Adrenal gland (tissue), 12 donors: ENCODE measurements around the gene DUSP8. TPM values are rescaled to one million over a fixed set of nuclear protein-coding genes. Genes with fewer than 3 reads are reported as not detected.

Experiments
- DNase-seq, 7 donors: peaks; one replicate each; pipeline ENCODE4 v3.0.0-alpha.2; 2019 to 2020
- H3K27ac ChIP-seq, 5 donors: fragments of 200-600 bp; sonication (generic) in 4 of 5; 1 replicate in 3 of 5; 2 replicates in 2 of 5; pipeline versions ENCODE4 v1.5.1 to v1.8.0; 2016 to 2020; ENCODE audit warnings: mild to moderate bottlenecking in 1 of 5
- H3K27me3 ChIP-seq: fragments of 200-600 bp; 2 replicates; pipeline ENCODE4 v1.8.0; 2021
- H3K36me3 ChIP-seq, 2 donors: fragments of 200-600 bp; replicated peaks in 1 of 2; 1 replicate in 1 of 2; 2 replicates in 1 of 2; pipeline versions ENCODE4 v1.5.1 to v1.8.0; 2018 to 2022
- H3K4me1 ChIP-seq, 2 donors: fragments of 200-600 bp; replicated peaks in 1 of 2; 1 replicate in 1 of 2; 2 replicates in 1 of 2; pipeline versions ENCODE4 v1.5.1 to v1.8.0; 2018 to 2021
- H3K4me3 ChIP-seq, 4 donors: fragments of 200-600 bp; sonication (generic) in 3 of 4; one replicate each; pipeline ENCODE4 v1.5.1; 2016 to 2018
- H3K9me3 ChIP-seq, 3 donors: fragments of 200-600 bp; sonication (generic) in 1 of 3; replicated peaks in 1 of 3; 1 replicate in 2 of 3; 2 replicates in 1 of 3; pipeline versions ENCODE4 v1.5.1 to v1.8.0; 2016 to 2021
- CTCF ChIP-seq, 6 experiments: fragments of 450-650 bp in 4 of 6; fragments of 200-600 bp in 2 of 6; sonication (generic) in 1 of 6; IDR thresholded peaks; 1 replicate in 5 of 6; 2 replicates in 1 of 6; pipeline versions ENCODE4 v1.5.1 to v1.8.0; 2016 to 2021; ENCODE audit warnings: antibody characterized with exemption in 6 of 6, mild to moderate bottlenecking in 2 of 6, moderate library complexity in 1 of 6
- POLR2A ChIP-seq, 2 donors: fragments of 450-650 bp; IDR thresholded peaks; one replicate each; pipeline ENCODE4 v1.6.1; 2017; ENCODE audit warnings: antibody characterized with exemption in 2 of 2, mild to moderate bottlenecking in 2 of 2, moderate library complexity in 1 of 2
- WGBS, 4 donors: extraction: QIAGEN DNeasy Blood & Tissue Kit in 2 of 4; methylation state at CpG; one replicate each; pipeline versions ENCODE4 v1.1.5 to v1.1.7; 2013 to 2017; 5-methylcytosine and 5-hydroxymethylcytosine counted together
- intact Hi-C, 2 donors: fragments of 100-400 bp; cut with DNase I; formaldehyde crosslinking; loops; one replicate each; pipeline versions ENCODE4 v1.14.1 to v1.15.0; 2022 to 2023
- polyA plus RNA-seq, 3 donors: library from polyadenylated mRNA; stranded (reverse); fragments of 200-250 nt in 2 of 3; fragments of 350-450 nt in 1 of 3; fragmentation: Illumina TruSeq in 1 of 3; extraction: RNeasy Lipid Tissue Mini Kit (QIAGEN cat#74804) in 1 of 3; gene quantifications; one replicate each; pipeline ENCODE4 v1.2.3, GENCODE V29; 2013 to 2014
- total RNA-seq, 9 donors: library from RNA; depleted of rRNA in 4 of 9; stranded (reverse); fragments of >200 nt in 4 of 9; fragments of 120-200 nt in 1 of 9; fragmentation: NEBNext Ultra II Directional in 1 of 9; extraction: Animal tissue kit (Norgen Biotek cat#: 25700) in 1 of 9; gene quantifications; one replicate each; pipeline versions ENCODE4 v1.1.0 to v1.2.4, GENCODE V29; 2013 to 2023
- donor health status: healthy with polysubstance abuse.
- donor health status: Bipolar disorder and iron deficiency.
- donor health status: DM: yes; HTN: yes; CAD: no.
- donor health status: DM: no; HTN: no; CAD: no.
- donor health status: DM: no; HTN: no; CAD: no.
- donor health status: DM: yes; HTN: yes; CAD: no.

The DUSP8 gene
- total and polyA plus RNA-seq, 12 donors, result 0.22 to 6.3 (median 2.0) TPM

- no peak overlapping the region for H3K27ac ChIP-seq
- intact Hi-C loops, result loop anchor here in 1 of 2 donors (5.0 kb wide), 1 partner anchor 314 kb away; no protein-coding TSS in a partner anchor
- H3K36me3 ChIP-seq, result no peaks in the 10 kb centered on the region
- 83 to 87% (median 87%) methylated on average over 18 to 19 of the region's 19 CpGs for WGBS, 4 donors
- peaks cover 6 to 24% of the 10 kb centered on the region in 2 donors for H3K4me1 ChIP-seq
- H3K27me3 ChIP-seq, result no peaks in the 10 kb centered on the region
- no peak for TF ChIP-seq CTCF (IDR thresholded peaks at IDR 0.05)
- no peak for TF ChIP-seq POLR2A (IDR thresholded peaks at IDR 0.05)
- no peak for DNase-seq
- H3K9me3 ChIP-seq, result no peaks in the 10 kb centered on the region
- no peak overlapping the region for H3K4me3 ChIP-seq
These were observed 55.6 kb downstream of the DUSP8 start for GRCh38 chr11:1516273-1517067.

GRCh38 chr11:1515082-1516060 lies 56.7 kb downstream of the DUSP8 start:
- Histone ChIP-seq H3K27me3 (no peaks in the 10 kb centered on the region), H3K36me3 (no peaks in the 10 kb centered on the region), H3K27ac (no peak overlapping the region), H3K4me3 (no peak overlapping the region), H3K4me1 (peaks cover 0 to 14% of the 10 kb centered on the region in 2 donors), H3K9me3 (no peaks in the 10 kb centered on the region)
- DNase-seq, result peak; percentile 73 to 88 (median 81)
- TF ChIP-seq POLR2A (IDR thresholded peaks at IDR 0.05) (no peak), CTCF (IDR thresholded peaks at IDR 0.05) (peak; percentile 81 to 95 (median 92))
- intact Hi-C loops, result loop anchor here (2.0 to 5.0 kb wide), 2 partner anchors 313 kb away; no protein-coding TSS in a partner anchor
- 27 to 44% (median 34%) methylated on average over 15 to 36 of the region's 36 CpGs for WGBS, 4 donors

GRCh38 chr11:1514336-1515061 lies 57.6 kb downstream of the DUSP8 start:
- Histone ChIP-seq H3K4me1 (peaks cover 0 to 14% of the 10 kb centered on the region in 2 donors), H3K36me3 (no peaks in the 10 kb centered on the region), H3K4me3 (no peak overlapping the region), H3K9me3 (no peaks in the 10 kb centered on the region), H3K27ac (no peak overlapping the region), H3K27me3 (no peaks in the 10 kb centered on the region)
- TF ChIP-seq POLR2A (IDR thresholded peaks at IDR 0.05), result no peak
- TF ChIP-seq CTCF (IDR thresholded peaks at IDR 0.05), result no peak
- 78 to 90% (median 82%) methylated on average over 22 to 31 of the region's 31 CpGs for WGBS, 4 donors
- no peak for DNase-seq
- intact Hi-C loops, result loop anchor here (2.0 to 5.0 kb wide), 2 partner anchors 312 kb away; no protein-coding TSS in a partner anchor
